Natural killer cell (primary cell): ENCODE data around the gene FLG2. TPM values are rescaled to one million over a fixed set of nuclear protein-coding genes. Genes with fewer than 3 reads are reported as not detected.
"Not testable (repeated sequence)": the region's sequence is repeated elsewhere in the genome, so short reads cannot be mapped to it uniquely, and the experiment has no call there.

Experiments
- ATAC-seq, 3 donors: fragments of 150-1000 bp in 2 of 3; fragments of 200-7000 bp in 1 of 3; cut with Tn5 transposase; 1 replicate in 1 of 3; 2 replicates in 2 of 3; pipeline ENCODE4 v1.10.0; 2021; ENCODE audit warnings: mild to moderate bottlenecking in 2 of 3, moderate library complexity in 2 of 3
- DNase-seq, 2 donors: peaks; one replicate each; pipeline versions ENCODE4 v3.0.0 to v3.0.0-alpha.2; 2013 to 2021; ENCODE audit warnings: mixed read lengths in 1 of 2
- H3K27ac ChIP-seq: one replicate; pipeline ENCODE4 v1.5.1; 2013; ENCODE audit warnings: mild to moderate bottlenecking, low read length
- H3K27me3 ChIP-seq: one replicate; pipeline ENCODE4 v1.6.1; 2013; ENCODE audit warnings: low read length; ENCODE audit not compliant: control insufficient read depth, insufficient read depth
- H3K36me3 ChIP-seq: one replicate; pipeline ENCODE4 v1.6.1; 2013; ENCODE audit warnings: low read length; ENCODE audit not compliant: control insufficient read depth, insufficient read depth
- H3K4me1 ChIP-seq: one replicate; pipeline ENCODE4 v1.6.1; 2013; ENCODE audit warnings: low read length; ENCODE audit not compliant: control insufficient read depth, insufficient read depth
- H3K4me3 ChIP-seq: one replicate; pipeline ENCODE4 v1.5.1; 2013; ENCODE audit warnings: low read length
- H3K9me3 ChIP-seq: one replicate; pipeline ENCODE4 v1.6.1; 2013; ENCODE audit warnings: low read length; ENCODE audit not compliant: control insufficient read depth, insufficient read depth
- H3K27ac Mint-ChIP-seq, 2 donors: one replicate each; pipeline ENCODE4 v1.8.0; 2022; ENCODE audit warnings: mild to moderate bottlenecking in 2 of 2, mixed read lengths in 2 of 2, moderate library complexity in 1 of 2
- H3K27me3 Mint-ChIP-seq, 2 donors: one replicate each; pipeline ENCODE4 v1.8.0; 2022; ENCODE audit warnings: low read depth in 2 of 2, mixed read lengths in 2 of 2
- H3K36me3 Mint-ChIP-seq: one replicate; pipeline ENCODE4 v1.8.0; 2022; ENCODE audit warnings: mixed read lengths
- H3K4me1 Mint-ChIP-seq, 2 donors: one replicate each; pipeline ENCODE4 v1.8.0; 2022; ENCODE audit warnings: mixed read lengths in 2 of 2
- H3K4me3 Mint-ChIP-seq: one replicate; pipeline ENCODE4 v1.8.0; 2022; ENCODE audit warnings: mild to moderate bottlenecking, moderate library complexity, mixed read lengths
- H3K9me3 Mint-ChIP-seq, 2 donors: one replicate each; pipeline ENCODE4 v1.8.0; 2022; ENCODE audit warnings: mixed read lengths in 2 of 2
- WGBS: methylation state at CpG from one replicate; pipeline ENCODE4 v1.1.7; 2013; ENCODE audit warnings: missing lambda C conversion rate; ENCODE audit not compliant: insufficient coverage; 5-methylcytosine and 5-hydroxymethylcytosine counted together
- intact Hi-C: fragments of 100-400 bp; cut with micrococcal nuclease; formaldehyde crosslinking; loops from one replicate; pipeline ENCODE4 v1.14.2; 2022
- total RNA-seq, 4 donors: library from RNA; stranded (reverse); fragments of 120-200 nt in 1 of 4; gene quantifications; one replicate each; pipeline versions ENCODE4 v1.2.3 to v1.2.4, GENCODE V29; 2013 to 2022

The FLG2 gene
- total RNA-seq, 3 donors from 2014 or later (not counting 1 experiment from before 2014, with no cell fraction given): not detected

DNA sequence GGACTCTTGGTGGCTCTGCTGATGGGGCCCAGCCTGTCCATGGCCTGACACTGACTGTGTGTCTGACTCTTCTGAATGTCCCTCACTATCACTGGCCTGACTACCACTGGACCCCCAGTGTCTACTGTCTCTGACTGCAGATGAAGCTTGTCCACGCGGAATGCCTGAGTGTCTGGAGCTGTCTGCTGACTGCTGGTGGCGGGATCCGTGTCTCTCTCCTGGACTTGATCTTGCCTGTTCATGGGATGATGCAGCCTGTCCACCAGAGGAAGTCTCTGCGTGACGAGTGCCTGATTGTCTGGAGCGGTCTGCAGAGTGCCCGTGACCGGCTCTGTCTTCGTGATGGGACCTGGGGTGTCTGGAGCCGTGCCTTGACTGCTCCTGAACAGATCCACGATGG is 55.0 kb downstream of the FLG2 start:
- H3K4me3 ChIP-seq, DNase-seq, H3K4me3 Mint-ChIP-seq, H3K4me1 ChIP-seq, H3K27me3 ChIP-seq, H3K27ac Mint-ChIP-seq, H3K36me3 Mint-ChIP-seq, H3K4me1 Mint-ChIP-seq, H3K9me3 Mint-ChIP-seq, intact Hi-C loops, H3K9me3 ChIP-seq, H3K27me3 Mint-ChIP-seq, H3K36me3 ChIP-seq, ATAC-seq, H3K27ac ChIP-seq: not testable (repeated sequence)
- 95% methylated on average over 12 of the region's 12 CpGs for WGBS

- H3K27ac Mint-ChIP-seq, H3K27ac ChIP-seq, H3K36me3 Mint-ChIP-seq, ATAC-seq, intact Hi-C loops, H3K4me3 ChIP-seq, H3K4me1 Mint-ChIP-seq, H3K9me3 Mint-ChIP-seq, H3K4me3 Mint-ChIP-seq, DNase-seq, H3K4me1 ChIP-seq, H3K36me3 ChIP-seq, H3K27me3 ChIP-seq, H3K9me3 ChIP-seq: not testable (repeated sequence)
- peaks cover 0 to 15% of the 10 kb centered on the region in 2 donors for H3K27me3 Mint-ChIP-seq
- 92% methylated on average over 21 of the region's 25 CpGs for WGBS
Observed at GRCh38 chr1:152303139-152303872, 56.5 kb downstream of the FLG2 start.

Other genes starting within 250 kb of the FLG2 start
- not detected for gene TCHH, start 244.6 kb downstream of the FLG2 start, total RNA-seq
- gene RPTN, start 200.8 kb downstream of the FLG2 start, total RNA-seq: not detected
- not detected for gene HRNR, start 135.8 kb downstream of the FLG2 start, total RNA-seq
- gene FLG, start 34.8 kb downstream of the FLG2 start, total RNA-seq: not detected
- not detected for gene CRNN, start 54.3 kb upstream of the FLG2 start, total RNA-seq
- not detected for gene LCE5A, start 150.8 kb upstream of the FLG2 start, total RNA-seq
- not detected for gene CRCT1, start 154.5 kb upstream of the FLG2 start, total RNA-seq
- not detected for gene LCE3E, start 206.8 kb upstream of the FLG2 start, total RNA-seq
- not detected for gene LCE3D, start 220.5 kb upstream of the FLG2 start, total RNA-seq
- not detected for gene LCE3C, start 240.2 kb upstream of the FLG2 start, total RNA-seq